Inferior parietal cortex (tissue), 1 donor: ENCODE data around the gene NDUFS8.

ENCODE experiments used
- DNase-seq: peaks from one replicate; pipeline ENCODE4 v3.0.0-alpha.2; 2016; ENCODE audit errors: extremely low spot score

The NDUFS8 gene

DNA sequence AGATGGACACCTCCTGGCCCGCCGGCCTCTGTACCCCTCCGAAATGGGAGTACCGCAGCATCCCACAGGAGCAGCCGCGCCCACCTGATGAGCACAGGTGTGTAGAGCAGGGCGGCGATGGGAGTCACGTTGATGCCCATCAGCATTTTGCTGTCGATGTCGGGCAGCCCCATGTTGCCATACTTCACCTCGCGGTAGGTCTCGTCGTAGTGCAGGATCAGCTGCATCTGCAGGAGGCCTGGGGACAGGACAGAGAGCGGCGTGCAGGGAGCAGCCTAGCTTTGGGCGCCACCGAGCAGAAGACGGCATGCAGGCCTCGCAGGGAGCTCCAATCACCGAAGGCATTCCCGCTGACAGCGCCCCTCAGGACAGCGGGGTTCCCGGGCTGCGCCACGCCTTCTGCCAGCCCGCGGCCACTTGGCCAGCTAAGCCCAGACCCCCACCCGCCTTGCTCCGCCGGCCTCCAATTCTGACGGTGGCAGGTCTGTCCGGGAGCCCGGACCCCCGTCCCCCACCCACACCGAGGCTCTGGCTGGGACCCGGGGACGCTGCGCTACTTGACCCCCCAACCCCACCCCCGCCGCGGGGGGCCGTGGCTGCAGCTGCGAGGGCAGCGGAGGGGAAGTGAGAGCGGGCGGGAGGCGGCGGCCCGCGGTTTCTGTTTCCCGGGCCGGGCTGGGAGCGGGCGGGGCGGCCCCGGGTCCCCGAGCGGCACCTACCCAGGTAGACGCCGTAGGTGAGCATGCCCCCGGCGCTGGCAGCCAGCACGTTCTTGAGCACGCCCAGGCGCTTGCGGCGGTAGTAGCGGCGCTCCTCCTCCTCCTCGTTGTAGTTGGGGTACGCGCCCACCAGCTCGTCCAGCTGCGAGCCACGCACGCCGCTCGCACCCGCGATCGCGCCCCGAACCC is 27.3 kb upstream of the NDUFS8 start:
- no peak for DNase-seq

DNA sequence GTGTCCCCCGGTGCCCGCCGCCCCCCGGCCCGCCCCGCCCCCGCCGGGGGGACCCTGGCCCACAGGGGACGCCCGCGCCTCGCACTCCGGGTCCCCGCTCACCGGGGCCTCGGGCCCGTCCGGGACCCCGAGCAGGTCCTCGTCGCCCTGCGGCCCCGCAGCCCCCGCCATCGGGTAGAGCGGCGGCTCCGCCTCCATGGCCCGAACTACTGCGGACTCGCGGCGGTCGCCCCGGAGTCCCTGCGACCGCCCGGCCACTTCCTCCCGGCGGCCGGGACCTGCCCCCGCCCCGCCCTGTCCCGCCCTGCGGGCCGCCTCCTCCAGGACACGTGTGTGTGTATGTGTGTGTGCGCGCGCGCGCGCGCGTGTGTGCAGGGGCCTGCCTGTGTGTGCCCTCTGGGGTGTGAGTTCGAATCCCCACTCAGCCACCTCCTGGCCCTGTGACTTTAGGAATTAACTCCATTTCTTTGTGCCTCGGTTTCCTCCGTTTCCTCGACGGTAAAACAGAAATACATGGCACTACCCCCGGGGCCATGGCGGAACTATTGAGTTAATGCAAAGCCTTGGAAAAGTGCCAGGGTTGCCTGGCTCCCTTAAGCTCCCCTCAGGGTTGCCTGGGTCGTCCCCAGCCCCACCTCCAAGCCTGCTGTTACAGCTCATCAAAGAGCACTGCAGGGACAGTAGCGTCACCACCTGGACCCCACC is 26.5 kb upstream of the NDUFS8 start, which contains the start of gene UNC93B1:
TSS of gene UNC93B1 (minus strand) at position 252 of the 705 bp plus-strand sequence. CDS start at position 198, 54 bp downstream.
- no peak for DNase-seq

DNA sequence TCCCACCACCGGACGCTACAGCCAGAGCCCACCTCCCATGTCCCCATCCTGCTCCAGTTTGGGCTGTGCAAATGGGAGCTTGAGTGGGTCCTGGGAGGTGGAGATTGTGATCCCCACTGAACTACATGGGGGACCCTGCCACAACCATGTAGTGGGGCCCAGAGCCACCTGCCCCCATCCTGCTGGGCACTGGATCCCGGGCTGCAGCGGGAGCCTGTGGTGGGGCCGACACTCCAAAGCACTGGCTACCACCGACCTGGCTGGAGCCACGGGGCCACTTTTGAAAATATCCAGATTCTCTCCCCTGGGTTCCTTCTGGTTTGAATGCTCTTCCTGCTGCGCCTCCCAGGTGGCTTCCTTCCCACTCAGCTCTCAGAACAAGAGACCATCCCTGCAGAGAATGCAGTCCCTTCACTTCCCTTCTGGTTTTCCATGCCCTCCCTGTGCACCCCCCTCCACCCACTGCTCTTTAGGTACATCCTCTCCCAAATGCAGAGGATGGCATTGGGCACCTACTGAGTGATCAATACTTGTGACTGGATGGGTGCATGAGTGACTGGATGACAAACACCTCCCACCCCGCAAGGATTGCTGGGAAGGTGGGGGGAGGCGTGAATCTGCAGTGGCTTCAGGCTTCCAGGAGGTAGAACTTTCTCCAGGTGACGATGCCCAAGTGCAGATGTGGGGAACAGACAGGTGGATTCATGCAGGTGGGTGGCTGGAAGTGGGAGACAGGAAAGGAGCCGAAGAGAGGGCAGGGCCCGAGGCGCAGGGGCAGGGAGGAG is 25.7 kb upstream of the NDUFS8 start:
- no peak for DNase-seq

DNA sequence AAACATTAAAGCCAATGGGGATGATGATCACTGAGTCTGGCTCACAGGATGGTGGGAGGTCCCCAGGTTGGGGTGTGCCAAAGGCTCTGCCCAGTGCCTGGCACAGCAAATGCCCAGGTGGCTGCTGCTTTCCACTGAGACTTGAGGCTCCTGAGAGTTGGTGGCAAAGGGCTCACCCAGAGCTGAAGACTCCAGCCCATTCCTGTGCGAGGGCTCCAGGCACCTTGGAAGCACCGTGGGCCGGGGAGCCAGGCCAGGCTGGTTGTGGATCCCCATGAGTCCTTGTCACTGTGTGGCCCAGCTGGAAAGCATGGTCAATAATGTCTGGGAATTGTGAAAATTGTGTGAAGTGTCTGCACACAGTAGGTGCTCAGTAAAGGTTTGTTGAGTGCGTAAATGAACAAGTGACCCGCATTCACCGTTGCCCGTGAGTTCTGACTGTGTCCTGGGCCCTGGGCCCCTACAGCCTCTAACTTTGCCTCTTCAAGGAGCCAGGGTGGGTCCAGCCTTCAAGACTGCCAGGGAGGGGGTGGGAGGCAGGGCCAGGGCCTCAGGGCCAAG is 23.8 kb upstream of the NDUFS8 start:
- DNase-seq, result no peak

DNA sequence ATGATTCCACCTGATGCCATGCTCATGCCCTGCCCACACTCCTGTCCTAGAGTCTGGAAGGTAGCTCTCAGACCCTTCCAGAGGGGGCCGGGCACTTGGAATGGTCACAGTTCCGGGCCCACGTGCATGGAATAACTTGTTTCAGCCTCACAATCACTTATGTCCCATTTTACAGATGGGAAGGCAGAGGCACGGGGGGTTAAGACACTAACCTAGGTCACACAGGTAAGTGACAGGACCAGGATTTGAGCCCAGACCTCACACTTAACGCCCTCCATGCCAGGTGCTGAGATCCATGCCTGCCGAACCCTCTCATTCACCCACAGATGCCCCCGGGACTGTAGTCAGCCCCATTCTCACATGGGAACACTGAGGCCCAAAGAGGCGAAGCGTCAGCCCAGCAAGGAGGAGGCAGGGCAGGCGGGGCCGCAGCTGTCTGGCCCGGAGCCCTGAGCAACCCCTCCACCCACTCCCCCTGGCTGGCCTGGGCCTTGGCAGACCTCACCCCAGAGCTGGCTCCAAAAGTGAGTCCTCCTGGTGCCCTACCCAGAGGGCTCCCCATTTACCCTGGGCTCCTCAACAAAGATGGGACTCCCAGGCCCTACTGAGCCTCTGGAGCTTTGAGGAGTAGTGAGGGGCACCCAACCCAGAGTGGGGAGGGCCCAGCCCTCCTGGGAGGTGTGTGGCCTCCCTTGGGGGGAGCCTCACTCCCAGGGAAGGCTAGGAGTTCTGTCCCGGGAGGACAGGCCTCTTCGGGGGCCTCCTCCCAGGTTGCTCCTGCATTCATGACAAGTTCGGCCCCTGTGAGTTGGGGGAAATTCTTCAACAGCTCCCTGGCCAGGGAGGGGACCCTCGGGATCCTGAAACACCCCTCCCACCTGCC is 22.7 kb upstream of the NDUFS8 start:
- no peak for DNase-seq

DNA sequence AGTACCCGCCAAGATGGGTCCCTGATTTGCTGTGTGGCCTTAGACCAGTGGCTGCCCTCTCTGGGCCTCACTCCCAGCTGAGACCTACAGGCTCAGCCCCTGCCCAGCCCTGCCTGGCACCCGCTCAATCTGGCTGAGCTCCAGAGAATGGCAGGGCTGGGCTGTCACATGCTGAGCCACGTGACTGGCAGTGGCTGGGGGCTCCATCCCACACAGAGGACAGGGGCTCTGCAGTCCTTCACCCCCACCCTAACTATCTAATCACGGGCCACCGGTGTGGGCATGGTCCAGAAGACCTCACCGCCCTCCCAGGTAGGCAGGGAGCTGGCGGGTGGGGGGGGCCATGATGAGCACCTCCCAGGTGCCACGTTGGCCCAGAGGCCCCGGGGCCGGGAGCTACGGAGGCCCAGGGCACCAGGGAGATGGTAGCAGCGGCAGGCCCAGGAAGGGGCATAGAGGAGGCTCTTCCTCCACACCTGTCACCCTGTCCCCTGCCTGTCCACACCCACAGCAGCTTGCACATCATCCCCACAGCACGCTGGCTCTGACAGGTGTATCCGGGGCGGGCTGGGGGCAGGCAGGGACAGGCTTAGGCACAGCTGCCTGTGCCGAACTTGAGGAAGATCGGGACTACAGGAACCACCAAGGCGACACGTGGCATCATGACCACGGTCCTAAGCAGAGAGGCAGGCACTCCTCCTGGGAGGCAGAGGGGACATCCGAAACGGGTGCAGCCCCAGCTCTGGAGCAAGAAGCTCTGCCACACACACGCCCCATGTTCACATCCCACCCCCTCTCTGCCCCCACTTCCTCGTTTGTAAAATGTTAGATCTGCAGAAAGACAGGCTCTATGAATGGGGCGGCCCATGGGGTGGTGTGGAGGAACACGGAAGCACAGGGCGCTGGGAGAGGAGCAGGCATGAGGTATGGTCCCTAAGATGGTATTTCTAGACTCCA is 21.8 kb upstream of the NDUFS8 start:
- no peak for DNase-seq

DNA sequence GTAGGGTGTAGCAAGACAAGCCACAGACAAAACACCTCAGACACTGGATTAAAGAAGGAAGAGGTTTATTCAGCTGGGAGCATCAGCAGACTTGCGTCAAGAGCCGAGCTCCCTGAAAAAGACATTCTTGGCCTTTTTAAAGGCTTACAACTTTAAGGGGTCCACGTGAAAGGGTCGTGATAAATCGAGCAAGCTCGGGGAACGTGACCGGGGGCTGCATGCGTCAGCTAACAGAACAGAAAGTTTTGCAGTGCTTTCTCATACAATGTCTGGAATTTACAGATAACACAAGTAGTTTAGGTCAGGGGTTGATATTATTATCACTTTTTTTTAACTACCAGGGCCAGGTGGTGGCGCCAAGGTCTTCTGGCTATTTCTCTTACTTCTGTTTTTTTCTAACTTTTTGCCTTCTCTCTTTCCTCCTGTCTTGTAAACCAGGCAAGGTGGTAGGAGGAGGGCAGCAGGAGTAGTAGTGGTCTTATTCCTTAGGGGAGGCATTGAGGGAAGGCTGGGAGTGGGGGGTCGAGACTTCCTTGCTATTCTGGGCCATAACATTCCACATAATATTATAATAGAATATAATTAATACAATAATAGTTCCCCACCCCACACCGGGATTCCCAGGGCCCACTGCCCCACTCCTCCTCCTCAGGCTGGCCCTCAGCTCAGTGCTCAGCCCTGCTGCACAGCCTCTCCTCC is 20.9 kb upstream of the NDUFS8 start:
- DNase-seq, result no peak

DNA sequence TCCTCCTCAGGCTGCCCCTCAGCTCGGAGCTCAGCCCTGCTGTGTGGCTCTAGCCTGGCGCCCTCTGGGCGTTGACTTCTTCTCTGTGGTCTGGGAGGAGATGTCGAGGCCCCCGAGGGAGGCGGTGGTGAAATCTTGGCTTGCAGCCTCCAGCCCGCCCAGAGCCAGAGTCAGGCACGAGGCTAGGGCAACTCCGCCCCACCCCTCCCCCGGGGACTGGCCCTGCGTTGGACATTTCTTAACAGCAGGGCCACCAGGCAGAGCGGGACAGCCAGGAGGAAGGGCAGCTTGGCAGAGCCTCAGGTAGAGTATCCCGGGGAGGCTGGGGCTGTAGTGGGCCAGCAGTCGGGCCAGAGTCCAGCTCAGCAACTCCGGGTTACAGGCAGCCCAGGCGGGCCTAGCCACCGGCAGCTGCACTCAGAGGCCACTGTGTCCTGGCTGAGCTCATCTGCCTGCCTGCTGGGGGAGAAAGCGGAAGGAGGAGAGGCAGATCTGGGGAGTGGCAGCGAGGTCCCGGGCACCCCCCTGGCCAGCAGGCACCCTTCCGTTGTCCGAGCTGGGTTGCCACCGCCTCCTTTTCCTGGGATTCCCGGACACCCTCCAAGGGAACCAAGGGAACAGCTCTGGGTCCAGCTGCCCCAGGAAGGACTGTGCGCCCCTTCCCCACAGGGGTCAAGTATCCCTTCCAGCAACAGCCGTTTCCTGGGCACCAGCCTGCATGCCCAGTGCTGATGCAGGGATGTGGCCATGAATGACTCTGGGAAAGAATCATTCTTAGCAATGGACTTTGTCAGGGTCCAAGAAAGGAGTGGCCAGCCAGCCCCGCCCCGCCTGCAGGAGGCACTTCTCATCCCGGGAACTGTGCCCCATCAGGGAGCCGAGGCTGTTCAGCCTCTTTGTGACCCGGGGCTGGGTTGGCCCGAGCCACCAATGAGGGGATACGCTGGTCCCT is 20.1 kb upstream of the NDUFS8 start, which contains the start of gene ALDH3B1:
TSS of gene ALDH3B1 (plus strand) at position 238 of the 952 bp plus-strand sequence. CDS start 4,971 bp downstream, outside the sequence.
- DNase-seq, result peak; percentile 57

DNA sequence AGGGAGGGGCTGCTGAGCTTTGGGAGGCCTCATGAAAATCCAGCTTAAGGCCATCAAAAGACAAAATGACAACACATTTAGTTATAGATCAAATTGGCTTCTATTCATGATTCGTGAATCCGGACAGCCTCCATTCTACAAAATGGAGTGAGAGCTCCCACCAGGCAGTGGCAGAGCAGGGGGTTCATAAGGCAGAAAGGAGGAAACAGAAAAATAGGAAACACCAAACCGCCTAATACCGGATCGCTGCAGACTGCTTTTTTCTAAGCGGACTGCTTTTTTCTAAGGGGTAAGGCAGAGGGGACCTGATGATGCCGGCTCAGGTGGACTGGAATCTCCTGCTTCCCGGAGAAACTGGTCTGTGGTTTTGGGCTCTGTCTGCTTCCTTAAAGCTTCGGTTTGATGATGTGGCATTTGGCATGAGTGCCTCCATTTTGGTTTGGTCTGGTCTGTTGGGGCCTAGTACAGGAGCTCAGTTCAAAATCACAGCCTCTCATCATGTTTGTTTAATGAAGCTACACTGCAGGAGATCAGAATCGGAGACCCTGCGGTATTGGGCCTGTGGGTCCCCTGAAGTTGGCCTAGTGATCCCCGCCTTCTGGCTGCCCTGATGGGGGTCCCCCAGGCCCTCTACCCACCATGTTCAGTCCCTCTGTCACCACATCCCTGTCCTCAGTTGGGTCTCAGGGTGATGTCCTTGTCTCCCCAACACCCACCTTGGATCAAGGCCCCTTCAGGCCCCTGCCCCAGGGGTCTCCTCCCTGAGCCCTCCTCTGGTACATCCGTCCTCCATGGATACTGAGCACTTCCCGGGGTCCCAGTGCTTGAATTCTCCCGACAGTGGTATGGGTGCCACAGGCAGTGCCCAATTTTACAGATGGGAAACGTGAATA is 19.2 kb upstream of the NDUFS8 start:
- no peak for DNase-seq

DNA sequence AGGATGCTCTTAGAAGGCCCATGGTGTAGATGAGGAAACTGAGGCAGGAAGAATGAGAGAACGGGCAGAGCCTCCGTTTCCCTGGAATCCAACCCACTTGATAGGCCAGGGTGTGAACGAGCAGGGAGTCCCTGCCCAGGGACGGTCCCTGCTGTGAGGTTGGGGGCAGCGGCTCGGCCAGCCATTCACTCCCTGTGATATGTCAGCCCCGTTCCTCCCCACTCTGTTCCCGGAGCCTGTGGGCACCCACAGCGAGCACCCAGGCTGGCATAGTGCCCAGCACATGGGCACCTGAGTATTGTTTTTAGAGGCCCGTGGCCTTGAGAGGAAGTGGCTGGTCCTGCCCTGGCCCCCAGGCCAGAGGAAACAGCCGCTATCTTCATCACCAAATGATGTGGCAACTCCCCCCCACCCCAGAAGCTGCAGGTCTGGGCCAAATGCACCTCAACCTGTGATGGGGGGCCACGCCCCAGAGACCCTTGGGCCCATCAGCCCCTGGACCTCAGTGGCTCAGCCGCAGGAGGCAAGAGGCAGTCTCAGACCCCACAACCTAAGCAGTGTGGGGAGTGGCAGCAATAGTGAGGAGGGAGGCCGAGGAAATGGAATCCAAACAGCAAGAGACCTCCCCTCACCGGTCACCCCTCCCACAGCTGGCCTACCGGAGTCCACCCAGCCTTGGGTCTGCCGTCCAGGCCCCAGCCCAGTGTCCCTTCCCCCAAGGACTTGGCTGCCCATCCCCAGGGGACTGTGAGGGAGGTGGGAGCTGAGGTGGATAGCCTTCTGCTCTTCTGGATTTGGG is 18.2 kb upstream of the NDUFS8 start:
- DNase-seq, result no peak

DNA sequence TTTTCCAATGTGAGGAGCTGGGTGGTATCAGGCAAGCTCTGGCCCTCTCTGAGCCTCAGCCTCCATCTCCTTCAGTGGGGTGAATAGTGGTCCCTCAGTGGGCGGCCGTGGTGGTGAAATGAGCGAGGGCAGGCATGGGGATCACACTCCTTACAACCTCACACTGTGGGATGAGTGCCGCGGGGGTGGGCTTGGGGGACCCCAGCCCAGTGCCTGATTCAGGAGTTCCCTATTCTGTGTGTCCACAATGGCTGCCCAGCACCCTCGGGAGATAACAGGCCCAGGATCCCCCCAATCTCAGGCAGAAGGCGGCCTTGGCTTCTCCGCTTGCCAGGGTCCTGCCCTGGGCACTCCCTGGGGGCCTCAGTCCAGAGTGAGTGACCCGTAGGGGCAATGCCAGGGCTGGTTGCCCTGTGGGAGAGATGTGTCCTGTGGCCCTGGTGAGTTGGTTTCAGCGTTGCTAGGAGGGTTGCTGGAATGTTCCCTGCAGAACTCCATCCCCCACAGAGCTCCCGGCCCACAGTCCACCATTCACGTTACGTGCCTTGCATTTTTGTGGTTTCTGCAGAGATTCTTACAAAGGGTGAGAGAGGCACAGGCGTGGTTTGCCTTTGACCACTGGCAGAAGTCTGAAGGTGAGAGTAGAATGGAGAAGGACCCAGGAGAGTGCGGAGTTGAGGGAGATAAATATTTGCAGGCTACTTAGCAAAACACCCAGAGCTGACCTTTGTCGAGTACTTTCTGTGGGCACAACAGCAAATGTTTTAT is 17.5 kb upstream of the NDUFS8 start:
- no peak for DNase-seq

DNA sequence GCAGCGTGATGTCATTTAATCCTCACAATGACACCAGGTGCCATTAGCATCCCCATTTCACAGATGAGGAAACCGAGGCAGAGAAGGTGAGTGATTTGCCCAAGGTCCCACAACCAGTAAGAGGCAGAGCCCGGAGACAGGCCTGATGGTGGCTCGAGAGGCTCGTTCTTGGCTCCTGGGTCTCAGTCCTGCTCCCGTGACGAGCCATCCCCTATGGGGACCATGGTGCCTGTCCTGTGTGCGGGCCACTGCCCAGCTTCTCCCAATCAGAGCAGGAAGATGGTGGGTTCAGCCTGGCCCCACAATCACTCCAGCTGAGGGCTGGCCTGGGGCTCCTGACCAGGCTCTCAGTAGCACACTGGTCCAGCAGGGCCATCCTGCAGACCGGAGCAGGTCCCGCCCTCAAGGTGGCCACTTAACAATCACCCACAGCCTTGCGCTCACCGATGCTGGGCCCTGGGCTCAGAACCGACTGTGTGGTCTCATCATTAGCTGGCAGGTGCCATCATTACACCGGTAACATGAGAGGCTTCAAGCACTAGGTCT is 16.8 kb upstream of the NDUFS8 start:
- no peak for DNase-seq

DNA sequence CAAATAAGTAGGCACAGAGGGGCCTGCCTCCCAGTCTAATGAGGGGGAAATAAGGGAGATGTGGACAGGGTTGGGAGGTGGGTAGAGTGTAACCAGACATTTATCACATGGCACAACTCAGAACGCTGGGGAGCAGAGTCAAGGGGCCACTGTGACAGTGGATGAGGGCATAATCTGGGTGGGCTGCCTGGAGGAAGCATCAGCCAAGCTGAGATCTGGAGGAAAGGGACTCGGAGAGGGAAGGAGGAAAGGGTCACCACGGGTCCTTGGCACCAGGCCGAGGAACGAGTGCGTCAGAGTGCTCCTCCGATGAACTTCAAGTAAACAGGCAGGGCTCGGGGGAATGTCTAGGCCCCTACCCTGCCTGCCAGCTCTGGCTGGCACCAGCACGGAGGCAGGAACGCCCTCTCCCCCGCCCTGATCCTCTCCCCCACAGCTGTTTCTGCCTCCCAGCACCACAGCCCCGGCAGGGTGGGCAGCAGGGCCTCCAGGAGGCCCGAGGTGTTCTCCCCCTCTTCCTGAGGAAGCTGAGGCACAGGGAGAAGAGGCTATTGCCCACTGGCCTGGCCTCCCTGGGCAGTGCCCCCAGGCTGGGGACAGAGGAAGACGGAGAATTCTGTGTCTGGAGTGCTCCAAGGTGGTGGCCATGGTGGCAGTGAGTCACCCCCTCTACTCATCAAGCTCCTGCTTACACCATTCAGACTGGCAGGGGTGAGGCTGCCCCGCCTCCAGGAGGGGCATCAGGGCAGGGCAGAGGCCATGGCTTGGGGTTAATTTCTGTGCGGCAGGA is 16.1 kb upstream of the NDUFS8 start:
- DNase-seq, result no peak

DNA sequence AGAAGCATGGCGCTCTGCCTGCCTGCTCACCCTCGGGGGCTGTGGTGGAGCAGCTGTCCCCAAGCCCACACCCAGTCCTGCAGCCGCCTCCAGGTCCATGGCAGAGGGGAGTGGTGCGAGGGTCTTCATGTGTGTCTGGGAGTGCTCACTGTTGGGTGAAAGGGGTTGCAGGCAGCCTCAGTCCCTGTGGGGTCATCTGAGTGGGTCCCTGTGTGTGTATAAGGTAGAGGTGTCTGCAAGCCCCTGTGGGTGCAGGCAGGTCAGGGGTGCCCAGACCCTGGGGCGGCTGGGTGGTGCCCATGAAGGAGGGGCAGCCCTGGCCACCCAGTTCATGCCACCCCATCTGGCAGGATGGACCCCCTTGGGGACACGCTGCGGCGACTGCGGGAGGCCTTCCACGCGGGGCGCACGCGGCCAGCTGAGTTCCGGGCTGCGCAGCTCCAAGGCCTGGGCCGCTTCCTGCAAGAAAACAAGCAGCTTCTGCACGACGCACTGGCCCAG is 15.5 kb upstream of the NDUFS8 start:
- DNase-seq, result no peak
